ENCODE results near the gene MCM7. TPM values are rescaled to one million over a fixed set of nuclear protein-coding genes. Genes with fewer than 3 reads are reported as not detected.

Gene MCM7
- total RNA-seq, 2 donors from 2014 or later: 68.1 to 241 TPM

DNA sequence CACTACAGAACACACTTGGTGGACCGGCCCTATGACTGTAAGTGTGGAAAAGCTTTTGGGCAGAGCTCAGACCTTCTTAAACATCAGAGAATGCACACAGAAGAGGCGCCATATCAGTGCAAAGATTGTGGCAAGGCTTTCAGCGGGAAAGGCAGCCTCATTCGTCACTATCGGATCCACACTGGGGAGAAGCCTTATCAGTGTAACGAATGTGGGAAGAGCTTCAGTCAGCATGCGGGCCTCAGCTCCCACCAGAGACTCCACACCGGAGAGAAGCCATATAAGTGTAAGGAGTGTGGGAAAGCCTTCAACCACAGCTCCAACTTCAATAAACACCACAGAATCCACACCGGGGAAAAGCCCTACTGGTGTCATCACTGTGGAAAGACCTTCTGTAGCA lies 37.0 kb downstream of the MCM7 start:
- no peak for DNase-seq
- Histone ChIP-seq H3K4me3 (no peak overlapping the region), H3K27me3 (no peaks in the 10 kb centered on the region), H3K36me3 (no peaks in the 10 kb centered on the region), H3K4me1 (no peaks in the 10 kb centered on the region), H3K27ac (no peak overlapping the region), H3K9me3 (no peaks in the 10 kb centered on the region), H3K9ac (ENCODE audit: low read depth in 2 of 2, low read length in 2 of 2) (no peak overlapping the region)
- no peak for TF ChIP-seq CTCF (IDR thresholded peaks at IDR 0.05)
- intact Hi-C loops (cut with DNase I): no loop called here

DNA sequence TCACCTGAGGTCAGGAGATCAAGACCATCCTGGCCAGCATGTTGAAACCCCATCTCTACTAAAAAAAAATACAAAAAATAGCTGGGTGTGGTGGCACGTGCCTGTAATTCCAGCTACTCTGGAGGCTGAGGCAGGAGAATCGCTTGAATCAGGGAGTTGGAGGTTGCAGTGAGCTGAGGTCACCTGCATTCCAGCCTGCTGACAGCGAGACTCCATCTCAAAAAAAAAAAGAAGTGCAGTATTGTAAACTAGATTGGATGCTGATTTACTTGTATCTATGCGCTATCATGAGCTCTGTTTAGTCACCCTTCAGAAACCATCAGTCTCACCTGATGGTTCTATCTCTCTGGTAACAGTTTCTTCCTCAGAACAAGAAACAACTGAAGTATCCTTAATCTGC lies 37.8 kb downstream of the MCM7 start:
- H3K36me3 ChIP-seq: no peaks in the 10 kb centered on the region
- no peaks in the 10 kb centered on the region for H3K4me1 ChIP-seq
- no peak for DNase-seq
- intact Hi-C loops (cut with DNase I): no loop called here
- H3K4me3 ChIP-seq: no peak overlapping the region
- no peak overlapping the region for H3K27ac ChIP-seq
- TF ChIP-seq CTCF (IDR thresholded peaks at IDR 0.05): no peak
- H3K9me3 ChIP-seq: no peaks in the 10 kb centered on the region
- H3K27me3 ChIP-seq: no peaks in the 10 kb centered on the region
- H3K9ac ChIP-seq (ENCODE audit: low read depth in 2 of 2, low read length in 2 of 2): no peak overlapping the region

DNA sequence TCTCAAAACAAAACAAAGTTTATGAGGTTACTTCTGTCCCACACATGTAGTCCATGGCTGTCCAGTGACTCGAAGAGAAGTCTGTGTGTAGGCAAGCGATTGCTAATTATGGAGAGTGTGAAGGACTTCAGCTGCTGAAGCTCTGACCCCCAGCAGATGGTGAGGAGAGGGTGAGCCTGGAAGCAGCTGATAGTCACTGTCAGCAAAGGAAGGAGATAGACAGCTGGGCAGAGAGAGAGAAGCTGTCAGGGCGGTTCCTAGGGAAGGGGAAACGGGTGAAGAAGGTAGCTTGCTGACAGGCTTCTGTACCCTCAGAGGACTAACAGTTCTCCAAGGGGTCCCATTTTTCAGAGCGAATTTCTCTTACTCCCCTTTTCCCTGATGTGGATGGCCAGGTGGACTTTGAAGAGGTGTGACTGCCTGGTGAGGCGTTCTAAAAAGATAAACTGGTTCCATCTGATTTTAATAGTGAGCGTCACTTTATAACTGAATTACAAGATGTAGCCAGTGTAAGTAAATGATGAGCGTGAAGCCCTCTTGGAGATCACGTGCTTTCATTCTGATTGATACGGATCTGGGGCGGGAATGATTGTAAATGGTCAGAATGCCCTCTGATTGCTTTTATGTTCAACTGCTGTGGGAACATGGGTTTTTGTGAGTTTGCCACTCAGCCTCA lies 39.5 kb downstream of the MCM7 start:
- Histone ChIP-seq H3K27me3 (no peaks in the 10 kb centered on the region), H3K27ac (no peak overlapping the region), H3K4me3 (no peak overlapping the region), H3K4me1 (no peaks in the 10 kb centered on the region), H3K9me3 (no peaks in the 10 kb centered on the region), H3K36me3 (no peaks in the 10 kb centered on the region), H3K9ac (ENCODE audit: low read depth in 2 of 2, low read length in 2 of 2) (no peak overlapping the region)
- TF ChIP-seq CTCF (IDR thresholded peaks at IDR 0.05): no peak
- DNase-seq: no peak
- intact Hi-C loops (cut with DNase I): no loop called here

- H3K27ac ChIP-seq: no peak overlapping the region
- no peak for TF ChIP-seq CTCF (IDR thresholded peaks at IDR 0.05)
- H3K9me3 ChIP-seq: no peaks in the 10 kb centered on the region
- H3K9ac ChIP-seq (ENCODE audit: low read depth in 2 of 2, low read length in 2 of 2): no peak overlapping the region
- H3K4me1 ChIP-seq: no peaks in the 10 kb centered on the region
- no peaks in the 10 kb centered on the region for H3K36me3 ChIP-seq
- H3K27me3 ChIP-seq: no peaks in the 10 kb centered on the region
- DNase-seq: no peak
- H3K4me3 ChIP-seq: no peak overlapping the region
- intact Hi-C loops (cut with DNase I): no loop called here
These were observed 41.9 kb downstream of the MCM7 start for GRCh38 chr7:100059251-100059739.

GRCh38 chr7:100057006-100057405 lies 44.2 kb downstream of the MCM7 start:
- Histone ChIP-seq H3K9ac (ENCODE audit: low read depth in 2 of 2, low read length in 2 of 2) (no peak overlapping the region), H3K4me3 (no peak overlapping the region), H3K36me3 (no peaks in the 10 kb centered on the region), H3K9me3 (no peaks in the 10 kb centered on the region), H3K4me1 (no peaks in the 10 kb centered on the region), H3K27ac (no peak overlapping the region), H3K27me3 (no peaks in the 10 kb centered on the region)
- intact Hi-C loops (cut with DNase I): no loop called here
- TF ChIP-seq CTCF (IDR thresholded peaks at IDR 0.05): no peak
- no peak for DNase-seq

Measured in colonic mucosa (tissue), 4 donors.